Adipocyte (in vitro differentiated cells): ENCODE results near the gene OR13J1.

Experiments used
- DNase-seq: peaks from one replicate; pipeline ENCODE4 v3.0.0-alpha.2; 2015; ENCODE audit warnings: low read depth
- H3K27me3 ChIP-seq: replicated peaks from 2 replicates; pipeline ENCODE4 v1.7.0; 2013; ENCODE audit warnings: mild to moderate bottlenecking, low read length, moderate library complexity; ENCODE audit not compliant: control insufficient read depth, insufficient read depth
- H3K36me3 ChIP-seq: 2 replicates; pipeline ENCODE4 v1.7.0; 2013; ENCODE audit warnings: low read length, mild to moderate bottlenecking, moderate library complexity; ENCODE audit not compliant: control insufficient read depth, insufficient read depth, severe bottlenecking
- H3K4me1 ChIP-seq: 2 replicates; pipeline ENCODE4 v1.7.0; 2013; ENCODE audit warnings: mild to moderate bottlenecking, low read length, moderate library complexity; ENCODE audit not compliant: control insufficient read depth, insufficient read depth
- H3K4me3 ChIP-seq: 2 replicates; pipeline ENCODE4 v1.7.0; 2013; ENCODE audit warnings: mild to moderate bottlenecking, low read length, moderate library complexity
- H3K9ac ChIP-seq: 2 replicates; pipeline ENCODE4 v1.7.0; 2013; ENCODE audit warnings: mild to moderate bottlenecking, low read length, moderate library complexity
- H3K9me3 ChIP-seq: 2 replicates; pipeline ENCODE4 v1.7.0; 2013; ENCODE audit warnings: mild to moderate bottlenecking, low read length, moderate library complexity; ENCODE audit not compliant: control insufficient read depth

Gene OR13J1

GRCh38 chr9:35856206-35856605 is 14.0 kb downstream of the OR13J1 start:
- DNase-seq: no peak

DNA sequence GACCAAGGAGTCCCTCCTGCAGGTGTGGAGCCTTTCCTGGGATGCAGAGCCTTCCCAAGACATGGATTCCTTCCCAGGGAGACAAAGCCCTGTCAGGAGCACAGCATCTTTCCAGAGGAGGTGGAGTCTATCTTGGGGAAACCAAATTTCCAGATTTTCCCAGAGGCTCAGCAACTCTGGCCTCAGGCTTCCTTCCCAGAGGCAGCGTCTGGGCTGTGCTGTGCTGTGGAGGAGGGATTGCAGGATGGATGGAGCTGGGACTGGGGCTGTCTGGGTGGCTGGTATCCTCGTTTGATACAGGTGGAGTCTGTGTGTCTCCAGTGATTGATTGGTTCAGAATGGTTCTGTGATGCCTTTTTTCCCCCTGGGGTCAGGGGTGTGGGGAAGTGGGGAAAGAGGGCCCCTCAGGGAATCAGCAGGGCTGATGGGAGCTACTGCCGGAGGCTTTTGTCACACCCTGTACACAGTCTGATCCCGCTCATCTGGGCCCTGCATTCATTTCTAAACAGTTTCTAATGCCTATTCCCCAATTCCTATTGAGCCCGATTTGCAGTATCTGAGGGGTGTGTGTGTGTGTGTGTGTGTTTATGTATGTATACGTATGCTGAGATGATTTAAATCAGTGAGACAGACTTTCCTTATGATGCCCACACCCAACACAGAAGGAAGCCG is 16.0 kb downstream of the OR13J1 start:
- no peak for DNase-seq
- Histone ChIP-seq H3K4me3 (no peak overlapping the region), H3K36me3 (no peaks in the 10 kb centered on the region), H3K9ac (no peak overlapping the region), H3K4me1 (no peaks in the 10 kb centered on the region), H3K9me3 (no peaks in the 10 kb centered on the region), H3K27me3 (no peaks in the 10 kb centered on the region)

More at GRCh38 chr9:35856206-35856605, 14.0 kb downstream of the OR13J1 start:
- Histone ChIP-seq H3K36me3 (no peaks in the 10 kb centered on the region), H3K4me3 (no peak overlapping the region), H3K9ac (no peak overlapping the region), H3K27me3 (peaks cover 11% of the 10 kb centered on the region), H3K4me1 (no peaks in the 10 kb centered on the region), H3K9me3 (no peaks in the 10 kb centered on the region)

DNA sequence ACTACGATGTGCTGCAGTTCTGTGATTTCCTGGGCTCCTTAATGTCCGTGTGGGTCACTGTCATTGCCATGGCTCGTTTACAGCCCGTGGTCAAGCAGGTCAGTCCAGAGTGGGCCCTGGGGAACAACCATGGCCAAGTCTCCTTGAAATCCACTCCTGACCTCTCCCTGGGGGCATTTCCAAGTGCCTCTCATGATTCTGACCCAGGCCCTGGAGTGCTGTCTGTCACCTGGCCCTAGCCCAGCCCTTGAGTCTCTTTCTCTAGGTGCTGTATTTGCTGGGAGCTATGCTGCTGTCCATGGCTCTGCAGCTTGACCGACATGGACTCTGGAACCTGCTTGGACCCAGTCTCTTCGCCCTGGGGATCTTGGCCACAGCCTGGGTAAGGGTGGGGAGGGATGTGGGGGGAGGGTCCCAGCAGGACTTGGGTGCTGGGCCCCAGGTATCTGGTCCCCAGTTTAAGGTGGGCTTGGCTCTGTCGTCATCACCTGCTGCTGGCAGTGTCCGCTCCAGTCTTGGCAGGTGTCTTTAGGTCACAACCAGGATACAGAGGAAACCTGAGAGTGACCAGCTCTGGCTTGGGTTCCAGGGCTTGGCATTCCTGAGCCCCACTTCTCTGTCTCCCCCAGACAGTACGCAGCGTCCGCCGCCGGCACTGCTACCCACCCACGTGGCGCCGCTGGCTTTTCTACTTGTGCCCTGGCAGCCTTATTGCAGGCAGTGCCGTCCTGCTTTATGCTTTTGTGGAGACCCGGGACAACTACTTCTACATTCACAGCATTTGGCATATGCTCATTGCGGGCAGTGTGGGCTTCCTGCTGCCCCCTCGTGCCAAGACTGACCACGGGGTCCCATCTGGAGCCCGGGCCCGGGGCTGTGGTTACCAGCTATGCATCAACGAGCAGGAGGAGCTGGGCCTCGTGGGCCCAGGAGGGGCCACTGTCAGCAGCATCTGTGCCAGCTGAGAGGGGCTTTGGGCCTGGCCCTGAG is 17.0 kb downstream of the OR13J1 start:
- H3K9ac ChIP-seq: no peak overlapping the region
- H3K9me3 ChIP-seq: no peaks in the 10 kb centered on the region
- H3K4me3 ChIP-seq: no peak overlapping the region
- peaks cover 3% of the 10 kb centered on the region for H3K4me1 ChIP-seq
- no peaks in the 10 kb centered on the region for H3K36me3 ChIP-seq
- no peaks in the 10 kb centered on the region for H3K27me3 ChIP-seq
- DNase-seq: no peak

DNA sequence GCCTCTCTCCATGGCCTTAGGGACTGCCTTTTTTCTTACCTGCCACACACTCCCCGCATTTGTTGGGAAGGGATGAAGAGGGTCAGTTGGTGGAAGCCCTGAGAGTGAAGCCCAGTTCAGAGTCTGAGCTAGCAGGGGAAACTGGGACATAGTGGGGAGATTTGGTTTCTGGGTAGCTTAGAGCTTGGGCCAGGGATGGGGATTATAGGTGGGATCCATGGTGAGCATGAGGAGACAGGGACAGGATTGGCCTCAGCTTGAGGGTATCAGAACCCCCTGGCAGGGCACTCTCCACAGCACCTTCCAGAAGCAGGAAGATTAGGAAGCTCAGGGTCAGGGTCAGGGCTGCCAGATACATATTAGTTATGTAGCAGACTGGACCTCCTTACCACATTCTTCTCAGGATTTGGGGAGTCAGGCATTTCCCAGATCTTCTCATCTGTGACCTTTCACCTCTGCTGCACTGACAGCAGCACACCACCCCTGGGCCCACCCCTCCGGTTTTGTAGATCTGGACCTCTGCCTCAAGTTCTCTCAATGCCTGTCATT is 17.9 kb downstream of the OR13J1 start:
- Histone ChIP-seq H3K4me1 (peaks cover 8% of the 10 kb centered on the region), H3K4me3 (no peak overlapping the region), H3K27me3 (no peaks in the 10 kb centered on the region), H3K36me3 (no peaks in the 10 kb centered on the region), H3K9ac (no peak overlapping the region), H3K9me3 (no peaks in the 10 kb centered on the region)
- DNase-seq: no peak

- peak; percentile 65 for DNase-seq
- Histone ChIP-seq H3K4me1 (peaks cover 33% of the 10 kb centered on the region), H3K27me3 (no peaks in the 10 kb centered on the region), H3K9me3 (no peaks in the 10 kb centered on the region), H3K9ac (peak overlapping the region; percentile 14), H3K36me3 (peaks cover 2% of the 10 kb centered on the region), H3K4me3 (no peak overlapping the region)
These were observed 22.2 kb downstream of the OR13J1 start for GRCh38 chr9:35847792-35848572.

GRCh38 chr9:35845824-35846771 is 24.1 kb downstream of the OR13J1 start:
- H3K9me3 ChIP-seq: no peaks in the 10 kb centered on the region
- no peak overlapping the region for H3K9ac ChIP-seq
- peaks cover 2% of the 10 kb centered on the region for H3K36me3 ChIP-seq
- H3K27me3 ChIP-seq: no peaks in the 10 kb centered on the region
- DNase-seq: no peak
- no peak overlapping the region for H3K4me3 ChIP-seq
- H3K4me1 ChIP-seq: peaks cover 50% of the 10 kb centered on the region

DNA sequence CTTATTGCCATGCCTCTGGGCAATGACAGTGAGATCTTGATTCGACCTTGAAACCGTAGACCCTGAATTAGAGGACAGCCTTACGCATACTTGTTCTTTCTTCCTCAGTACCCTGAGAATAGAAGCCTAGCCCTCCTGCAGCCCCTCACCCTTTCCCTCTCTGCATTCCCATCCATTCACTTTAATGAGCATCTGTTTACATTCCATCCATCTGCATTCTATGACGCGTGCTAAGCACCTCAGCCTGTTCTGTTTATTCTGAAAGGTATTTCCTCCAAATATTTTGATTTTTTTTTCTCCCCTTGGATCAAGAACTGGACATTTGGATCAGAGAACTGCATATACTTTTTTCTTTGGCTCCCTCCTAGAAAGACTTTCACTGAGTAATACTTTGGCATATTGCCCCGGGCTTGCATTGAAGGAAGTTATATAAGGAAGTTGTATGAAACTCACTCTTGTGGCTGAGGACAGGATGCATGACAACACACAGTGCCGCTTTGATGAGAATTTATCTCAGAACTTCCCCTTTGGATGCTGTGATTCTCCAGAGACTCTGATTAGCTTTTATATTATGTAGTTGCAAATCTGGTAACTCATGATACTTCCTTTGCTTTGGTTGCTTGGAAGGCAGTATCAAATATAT is 25.5 kb downstream of the OR13J1 start:
- Histone ChIP-seq H3K36me3 (peaks cover 2% of the 10 kb centered on the region), H3K9me3 (no peaks in the 10 kb centered on the region), H3K4me3 (no peak overlapping the region), H3K9ac (peak overlapping the region; percentile 25), H3K27me3 (no peaks in the 10 kb centered on the region), H3K4me1 (peaks cover 50% of the 10 kb centered on the region)
- peak; percentile 94 for DNase-seq

GRCh38 chr9:35842795-35843194 is 27.4 kb downstream of the OR13J1 start:
- no peaks in the 10 kb centered on the region for H3K27me3 ChIP-seq
- H3K36me3 ChIP-seq: peaks cover 2% of the 10 kb centered on the region
- peaks cover 44% of the 10 kb centered on the region for H3K4me1 ChIP-seq
- no peak overlapping the region for H3K4me3 ChIP-seq
- no peaks in the 10 kb centered on the region for H3K9me3 ChIP-seq
- no peak overlapping the region for H3K9ac ChIP-seq
- no peak for DNase-seq

DNA sequence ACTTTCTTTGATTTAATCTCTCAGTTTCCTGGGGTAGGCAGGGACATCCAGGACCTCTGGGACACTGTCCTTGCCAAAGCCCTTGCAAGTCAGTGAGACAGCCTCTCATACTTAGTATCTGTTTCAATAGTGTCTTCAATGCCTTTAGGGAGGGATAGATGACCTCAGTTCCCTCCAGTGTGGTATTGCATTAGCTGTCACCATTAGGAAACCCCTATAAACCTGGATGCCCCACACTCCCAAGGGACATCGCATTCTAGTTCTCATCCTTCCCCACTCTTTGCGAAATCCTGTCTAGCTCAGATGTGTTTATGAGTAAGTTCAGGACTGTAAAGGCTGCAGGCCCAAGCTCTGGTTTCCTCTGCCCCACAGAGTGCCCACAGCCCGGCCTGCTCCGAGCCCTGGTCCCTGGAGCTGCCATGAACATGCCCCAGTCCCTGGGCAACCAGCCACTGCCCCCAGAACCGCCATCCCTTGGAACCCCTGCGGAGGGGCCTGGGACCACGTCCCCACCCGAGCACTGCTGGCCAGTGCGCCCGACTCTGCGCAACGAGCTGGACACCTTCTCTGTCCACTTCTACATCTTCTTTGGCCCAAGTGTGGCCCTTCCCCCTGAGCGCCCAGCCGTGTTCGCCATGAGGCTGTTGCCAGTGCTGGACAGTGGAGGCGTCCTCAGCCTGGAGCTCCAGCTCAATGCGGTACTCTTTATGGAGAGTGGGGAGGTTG is 28.0 kb downstream of the OR13J1 start:
- no peak overlapping the region for H3K4me3 ChIP-seq
- H3K27me3 ChIP-seq: no peaks in the 10 kb centered on the region
- H3K4me1 ChIP-seq: peaks cover 42% of the 10 kb centered on the region
- H3K9me3 ChIP-seq: no peaks in the 10 kb centered on the region
- no peak for DNase-seq
- peaks cover 2% of the 10 kb centered on the region for H3K36me3 ChIP-seq
- H3K9ac ChIP-seq: no peak overlapping the region
